GM20000 (cell line): Measurements from ENCODE around the gene ADCY5.

Experiments used
- DNase-seq: peaks from one replicate; pipeline ENCODE4 v3.0.0; 2012; ENCODE audit warnings: low spot score
- TF ChIP-seq, protein P1 (sequence below): IDR thresholded peaks from 2 replicates; pipeline ENCODE4 v1.5.1; 2012; ENCODE audit warnings: mild to moderate bottlenecking, control low read depth; ENCODE audit errors: extremely low read depth, missing control alignments

ADCY5 gene

DNA sequence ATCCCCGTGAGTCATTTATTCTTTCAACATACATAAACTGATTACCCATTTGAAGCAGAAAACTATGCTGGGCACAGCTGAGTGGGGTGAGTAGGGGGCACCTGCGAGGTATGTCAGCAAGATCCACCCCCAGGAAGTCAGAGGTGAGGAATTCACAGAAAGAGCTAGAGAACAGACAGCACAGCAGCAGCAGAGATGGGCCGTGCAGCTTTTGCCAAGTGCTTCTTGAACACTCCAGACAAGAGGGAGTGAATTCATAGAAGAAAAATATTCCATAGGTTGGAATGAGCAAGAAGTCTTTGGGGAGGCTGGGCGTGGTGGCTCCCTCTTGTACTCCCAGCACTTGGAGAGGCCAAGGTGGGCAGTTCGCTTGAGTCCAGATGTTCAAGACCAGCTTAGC is 9.4 kb upstream of the ADCY5 start:
- TF ChIP-seq, protein P1, sequence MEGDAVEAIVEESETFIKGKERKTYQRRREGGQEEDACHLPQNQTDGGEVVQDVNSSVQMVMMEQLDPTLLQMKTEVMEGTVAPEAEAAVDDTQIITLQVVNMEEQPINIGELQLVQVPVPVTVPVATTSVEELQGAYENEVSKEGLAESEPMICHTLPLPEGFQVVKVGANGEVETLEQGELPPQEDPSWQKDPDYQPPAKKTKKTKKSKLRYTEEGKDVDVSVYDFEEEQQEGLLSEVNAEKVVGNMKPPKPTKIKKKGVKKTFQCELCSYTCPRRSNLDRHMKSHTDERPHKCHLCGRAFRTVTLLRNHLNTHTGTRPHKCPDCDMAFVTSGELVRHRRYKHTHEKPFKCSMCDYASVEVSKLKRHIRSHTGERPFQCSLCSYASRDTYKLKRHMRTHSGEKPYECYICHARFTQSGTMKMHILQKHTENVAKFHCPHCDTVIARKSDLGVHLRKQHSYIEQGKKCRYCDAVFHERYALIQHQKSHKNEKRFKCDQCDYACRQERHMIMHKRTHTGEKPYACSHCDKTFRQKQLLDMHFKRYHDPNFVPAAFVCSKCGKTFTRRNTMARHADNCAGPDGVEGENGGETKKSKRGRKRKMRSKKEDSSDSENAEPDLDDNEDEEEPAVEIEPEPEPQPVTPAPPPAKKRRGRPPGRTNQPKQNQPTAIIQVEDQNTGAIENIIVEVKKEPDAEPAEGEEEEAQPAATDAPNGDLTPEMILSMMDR = no peak
- DNase-seq = no peak

DNA sequence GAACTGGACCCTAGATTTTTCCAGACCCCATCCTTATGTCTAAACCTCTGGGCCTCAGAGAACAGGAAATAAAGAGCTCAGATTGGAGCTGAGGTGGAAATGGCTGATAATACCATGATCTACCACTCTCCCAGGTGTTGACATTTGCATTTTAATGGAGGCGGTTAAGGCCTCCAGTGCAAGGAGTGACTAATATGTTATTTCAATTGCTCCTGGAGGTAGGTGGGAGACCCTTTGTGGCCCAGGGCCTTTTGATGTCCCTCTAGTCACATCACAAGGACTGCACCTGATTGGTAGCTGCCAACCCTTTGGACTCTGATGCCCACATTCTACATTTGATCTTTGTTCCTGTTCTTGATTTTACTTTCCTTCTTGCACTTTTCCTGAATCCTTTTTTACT is 9.0 kb upstream of the ADCY5 start:
- no peak for DNase-seq
- TF ChIP-seq, protein P1 = no peak

DNA sequence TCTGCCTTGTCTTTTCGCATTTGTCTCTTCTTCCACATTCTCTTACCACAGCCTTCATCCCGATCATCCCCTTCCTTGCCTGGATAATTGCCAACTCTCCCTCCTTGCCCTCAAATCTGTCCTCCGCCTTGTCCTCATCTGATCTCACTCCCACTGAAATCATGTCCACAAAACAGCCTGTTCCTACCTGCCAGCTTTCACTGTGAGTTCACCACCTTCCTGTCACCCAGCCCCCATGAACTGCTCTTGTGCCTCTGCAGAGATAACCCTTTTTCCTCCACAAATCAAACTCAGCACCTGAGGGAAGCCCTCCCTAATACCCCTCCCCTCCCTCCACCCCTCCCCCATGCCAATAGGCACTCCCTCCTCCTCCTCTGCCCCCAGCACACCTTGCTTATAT is 4.8 kb upstream of the ADCY5 start:
- DNase-seq = no peak
- TF ChIP-seq, protein P1 = no peak

DNA sequence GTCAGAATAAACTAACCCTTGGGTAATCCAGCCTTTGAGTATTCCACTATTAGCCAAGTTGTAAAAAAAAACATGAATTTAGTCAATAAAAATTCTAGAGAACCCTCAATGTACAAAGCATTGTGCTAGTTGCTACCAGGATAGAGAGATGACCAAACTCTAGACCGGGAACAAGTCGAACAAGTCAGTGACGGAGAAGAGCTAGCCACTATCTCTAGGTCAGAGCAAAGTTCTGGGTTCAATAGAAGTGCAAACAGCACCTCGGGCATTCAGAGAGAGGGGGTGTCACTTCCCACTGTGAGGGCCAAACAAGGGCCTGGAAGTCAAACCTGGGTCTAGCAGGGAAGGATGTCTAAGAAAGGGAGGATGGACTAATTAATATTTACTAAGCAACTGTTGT is 2.3 kb upstream of the ADCY5 start:
- DNase-seq = no peak
- TF ChIP-seq, protein P1 = no peak

DNA sequence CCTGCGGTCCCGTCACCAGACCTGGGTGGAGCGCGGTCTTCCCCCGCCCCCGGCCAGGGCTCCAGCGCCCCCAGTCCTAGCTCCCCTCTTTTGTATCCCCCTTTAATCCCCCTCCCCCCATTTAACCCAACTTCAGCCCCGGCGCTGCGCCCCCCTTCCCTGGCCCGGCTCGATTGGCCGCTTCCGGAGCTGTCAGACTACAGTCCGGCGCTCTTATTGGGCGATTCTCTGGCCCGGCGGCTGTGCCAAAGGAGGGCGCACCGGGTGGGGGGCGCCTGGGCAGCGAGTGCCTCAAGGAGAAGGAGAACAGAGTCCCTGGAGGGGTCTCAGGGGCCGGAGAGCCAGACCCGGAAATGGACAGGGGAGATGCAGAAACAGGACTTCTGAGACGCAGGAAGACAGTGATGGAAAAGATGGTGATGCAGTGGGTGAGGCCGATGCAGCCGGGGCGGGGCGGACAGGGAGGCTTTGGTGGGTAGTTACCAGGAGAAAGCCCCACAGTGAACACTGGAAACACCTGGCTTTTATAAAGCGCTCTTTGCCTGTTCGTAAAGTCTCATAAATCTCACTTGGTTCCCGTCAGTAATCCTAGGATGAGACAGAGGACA is 1.2 kb upstream of the ADCY5 start:
- DNase-seq = no peak
- TF ChIP-seq, protein P1 = no peak

DNA sequence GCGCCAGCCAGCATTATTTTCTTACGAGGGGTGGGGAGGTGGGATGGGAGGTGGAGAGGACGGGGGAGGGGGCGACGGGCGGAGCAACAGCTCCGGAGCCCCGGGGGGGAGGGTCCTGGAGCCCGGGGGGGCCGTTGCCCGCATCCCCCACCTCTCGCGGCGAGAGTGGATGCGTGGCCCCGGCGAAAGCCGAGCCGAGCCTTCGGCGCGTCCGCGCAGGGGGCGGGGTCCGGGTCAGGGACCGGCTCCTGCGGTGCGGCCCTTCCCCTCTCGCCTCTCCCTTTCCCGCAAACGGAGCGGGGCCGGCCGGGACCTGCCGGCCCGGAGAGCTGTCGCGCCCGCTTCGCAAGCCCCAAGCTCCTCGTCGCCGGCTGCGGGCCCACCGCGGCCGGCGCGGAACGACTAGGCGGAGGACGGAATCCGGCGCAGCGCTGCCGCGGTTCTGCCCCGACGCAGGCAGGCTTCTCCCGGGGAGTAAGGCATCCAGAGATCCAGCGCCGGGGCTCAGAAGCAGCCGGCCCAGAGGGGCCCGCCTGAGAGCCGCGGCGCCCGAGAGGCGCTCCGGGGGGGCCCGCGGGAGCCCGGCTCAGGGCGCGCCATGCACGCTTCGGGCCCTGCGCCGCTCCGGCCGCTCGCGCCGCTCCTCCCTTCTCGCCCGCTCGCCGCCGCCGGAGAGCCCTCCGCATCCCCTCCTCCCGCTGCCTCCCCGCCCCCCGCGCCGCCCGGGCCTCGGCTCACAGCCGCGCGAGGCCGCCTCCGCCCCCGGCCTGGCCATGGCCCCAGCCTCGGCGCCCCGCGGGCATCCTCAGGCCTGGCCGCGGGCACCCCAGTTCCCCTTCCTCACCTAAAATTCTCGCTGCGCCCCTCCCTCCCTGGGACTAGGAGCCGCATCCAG is 459 bp upstream of the ADCY5 start:
- TF ChIP-seq, protein P1 = no peak
- peak; percentile 63 for DNase-seq

DNA sequence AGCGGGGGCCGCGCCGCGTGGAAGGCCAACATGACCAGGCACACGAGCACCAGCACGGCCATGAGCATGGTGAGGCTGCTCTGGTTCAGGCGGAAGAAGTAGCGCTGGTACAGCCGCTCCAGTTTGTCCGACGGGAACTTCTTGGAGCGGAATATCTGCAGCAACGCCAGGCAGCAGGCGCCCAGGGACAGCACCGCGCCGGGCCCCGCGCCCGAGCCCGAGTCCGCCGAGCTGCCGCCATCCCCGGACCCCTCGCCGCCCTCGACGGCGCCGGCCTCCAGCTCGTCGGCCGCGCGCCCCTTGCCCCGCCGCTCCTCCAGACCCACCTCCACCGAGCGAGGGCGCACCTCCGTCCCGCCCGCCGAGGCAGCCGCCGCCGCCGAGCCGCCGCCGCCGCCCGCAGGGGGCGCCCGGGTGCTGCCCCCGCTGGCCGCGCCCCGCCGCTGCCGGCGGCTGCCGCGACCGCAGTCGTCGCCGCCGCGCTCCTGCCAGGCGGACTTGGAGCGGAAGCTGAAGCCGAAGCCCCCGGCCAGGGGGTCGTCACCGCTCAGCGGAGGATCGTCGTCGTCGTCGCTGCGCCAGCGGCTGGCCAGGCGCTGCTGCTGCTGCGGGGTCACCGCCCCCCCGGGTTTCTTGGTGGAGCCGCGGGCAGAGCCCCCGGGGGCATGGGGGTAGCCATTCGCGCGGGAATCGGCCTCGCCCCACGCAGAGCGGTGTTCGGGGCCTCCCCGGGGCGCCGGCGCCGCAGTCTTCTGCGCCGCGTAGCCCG is 957 bp downstream of the ADCY5 start:
- TF ChIP-seq, protein P1 = peak; percentile 73
- peak; percentile 91 for DNase-seq
